Activated naive CD8-positive, alpha-beta T cell (primary cell): ENCODE measurements around the gene NFE2.

Experiments used
- H3K27ac Mint-ChIP-seq: one replicate; pipeline ENCODE4 v1.8.0; 2021; ENCODE audit warnings: mixed read lengths
- H3K27me3 Mint-ChIP-seq: one replicate; pipeline ENCODE4 v1.8.0; 2021; ENCODE audit warnings: mixed read lengths
- H3K36me3 Mint-ChIP-seq: one replicate; pipeline ENCODE4 v1.8.0; 2021; ENCODE audit warnings: mixed read lengths
- H3K4me1 Mint-ChIP-seq: one replicate; pipeline ENCODE4 v1.8.0; 2021; ENCODE audit warnings: low read depth, mixed read lengths
- H3K4me3 Mint-ChIP-seq: one replicate; pipeline ENCODE4 v1.8.0; 2021; ENCODE audit warnings: mild to moderate bottlenecking, mixed read lengths
- H3K9me3 Mint-ChIP-seq: one replicate; pipeline ENCODE4 v1.8.0; 2021; ENCODE audit warnings: low read depth, mixed read lengths

Gene NFE2

GRCh38 chr12:54279632-54280467 is 21.0 kb downstream of the NFE2 start, which contains the start of gene CBX5:
Gene CBX5 (minus strand): TSS chr12:54280122. CDS start chr12:54257650, 22,472 bp downstream.
- Mint-ChIP-seq H3K27me3 (no peaks in the 10 kb centered on the region), H3K4me1 (peaks cover 52% of the 10 kb centered on the region), H3K9me3 (no peaks in the 10 kb centered on the region), H3K36me3 (peaks cover 38% of the 10 kb centered on the region), H3K27ac (no peak within 1 kb of the TSS), H3K4me3 (no peak within 1 kb of the TSS)

GRCh38 chr12:54279227-54279631 is 21.6 kb downstream of the NFE2 start:
- Mint-ChIP-seq H3K36me3 (peaks cover 33% of the 10 kb centered on the region), H3K4me3 (no peak overlapping the region), H3K27me3 (no peaks in the 10 kb centered on the region), H3K9me3 (no peaks in the 10 kb centered on the region), H3K4me1 (peaks cover 49% of the 10 kb centered on the region), H3K27ac (no peak overlapping the region)

GRCh38 chr12:54277823-54278276 is 23.0 kb downstream of the NFE2 start:
- Mint-ChIP-seq H3K4me3 (no peak overlapping the region), H3K27ac (no peak overlapping the region), H3K36me3 (peaks cover 22% of the 10 kb centered on the region), H3K4me1 (peaks cover 41% of the 10 kb centered on the region), H3K9me3 (no peaks in the 10 kb centered on the region), H3K27me3 (no peaks in the 10 kb centered on the region)

GRCh38 chr12:54276368-54276767 is 24.4 kb downstream of the NFE2 start:
- peak overlapping the region; percentile 67 for H3K4me3 Mint-ChIP-seq
- no peaks in the 10 kb centered on the region for H3K9me3 Mint-ChIP-seq
- H3K36me3 Mint-ChIP-seq, result peaks cover 7% of the 10 kb centered on the region
- peaks cover 44% of the 10 kb centered on the region for H3K4me1 Mint-ChIP-seq
- H3K27me3 Mint-ChIP-seq, result no peaks in the 10 kb centered on the region
- H3K27ac Mint-ChIP-seq, result peak overlapping the region; percentile 82

GRCh38 chr12:54273981-54274380 is 26.8 kb downstream of the NFE2 start:
- no peaks in the 10 kb centered on the region for H3K27me3 Mint-ChIP-seq
- H3K9me3 Mint-ChIP-seq, result no peaks in the 10 kb centered on the region
- peaks cover 5% of the 10 kb centered on the region for H3K36me3 Mint-ChIP-seq
- H3K4me3 Mint-ChIP-seq, result no peak overlapping the region
- peak overlapping the region; percentile 38 for H3K27ac Mint-ChIP-seq
- peaks cover 51% of the 10 kb centered on the region for H3K4me1 Mint-ChIP-seq

GRCh38 chr12:54272214-54272613 is 28.6 kb downstream of the NFE2 start:
- H3K36me3 Mint-ChIP-seq, result peaks cover 5% of the 10 kb centered on the region
- no peak overlapping the region for H3K4me3 Mint-ChIP-seq
- no peaks in the 10 kb centered on the region for H3K9me3 Mint-ChIP-seq
- peaks cover 44% of the 10 kb centered on the region for H3K4me1 Mint-ChIP-seq
- H3K27me3 Mint-ChIP-seq, result no peaks in the 10 kb centered on the region
- peak overlapping the region; percentile 38 for H3K27ac Mint-ChIP-seq

GRCh38 chr12:54270345-54270744 is 30.5 kb downstream of the NFE2 start:
- Mint-ChIP-seq H3K27me3 (no peaks in the 10 kb centered on the region), H3K9me3 (no peaks in the 10 kb centered on the region), H3K4me3 (no peak overlapping the region), H3K36me3 (peaks cover 2% of the 10 kb centered on the region), H3K4me1 (peaks cover 29% of the 10 kb centered on the region), H3K27ac (peak overlapping the region; percentile 46)

- H3K9me3 Mint-ChIP-seq, result no peaks in the 10 kb centered on the region
- no peak overlapping the region for H3K4me3 Mint-ChIP-seq
- no peak overlapping the region for H3K27ac Mint-ChIP-seq
- H3K27me3 Mint-ChIP-seq, result no peaks in the 10 kb centered on the region
- peaks cover 14% of the 10 kb centered on the region for H3K4me1 Mint-ChIP-seq
- H3K36me3 Mint-ChIP-seq, result no peaks in the 10 kb centered on the region
These were observed 34.0 kb downstream of the NFE2 start for GRCh38 chr12:54266852-54267251.

GRCh38 chr12:54265364-54265812 is 35.4 kb downstream of the NFE2 start:
- Mint-ChIP-seq H3K27ac (peak overlapping the region; percentile 16), H3K36me3 (no peaks in the 10 kb centered on the region), H3K4me1 (peaks cover 13% of the 10 kb centered on the region), H3K4me3 (no peak overlapping the region), H3K9me3 (no peaks in the 10 kb centered on the region), H3K27me3 (no peaks in the 10 kb centered on the region)

GRCh38 chr12:54262403-54262925 is 38.4 kb downstream of the NFE2 start:
- Mint-ChIP-seq H3K27me3 (no peaks in the 10 kb centered on the region), H3K4me3 (no peak overlapping the region), H3K36me3 (no peaks in the 10 kb centered on the region), H3K9me3 (no peaks in the 10 kb centered on the region), H3K27ac (no peak overlapping the region), H3K4me1 (peaks cover 31% of the 10 kb centered on the region)

- H3K9me3 Mint-ChIP-seq, result no peaks in the 10 kb centered on the region
- peaks cover 31% of the 10 kb centered on the region for H3K4me1 Mint-ChIP-seq
- no peak overlapping the region for H3K4me3 Mint-ChIP-seq
- peak overlapping the region; percentile 24 for H3K27ac Mint-ChIP-seq
- no peaks in the 10 kb centered on the region for H3K27me3 Mint-ChIP-seq
- H3K36me3 Mint-ChIP-seq, result no peaks in the 10 kb centered on the region
These were observed 38.9 kb downstream of the NFE2 start for GRCh38 chr12:54261815-54262402.

- Mint-ChIP-seq H3K27me3 (no peaks in the 10 kb centered on the region), H3K4me1 (peaks cover 32% of the 10 kb centered on the region), H3K36me3 (peaks cover 3% of the 10 kb centered on the region), H3K9me3 (no peaks in the 10 kb centered on the region), H3K4me3 (peak overlapping the region; percentile 80), H3K27ac (peak overlapping the region; percentile 62)
These were observed 41.4 kb downstream of the NFE2 start for GRCh38 chr12:54259194-54260011.

- Mint-ChIP-seq H3K9me3 (no peaks in the 10 kb centered on the region), H3K27me3 (no peaks in the 10 kb centered on the region), H3K4me3 (peak overlapping the region; percentile 42), H3K27ac (no peak overlapping the region), H3K4me1 (peaks cover 32% of the 10 kb centered on the region), H3K36me3 (peaks cover 3% of the 10 kb centered on the region)
These were observed 42.6 kb downstream of the NFE2 start for GRCh38 chr12:54258201-54258681.

GRCh38 chr12:54257332-54257731 is 43.5 kb downstream of the NFE2 start:
- Mint-ChIP-seq H3K9me3 (no peaks in the 10 kb centered on the region), H3K4me1 (peaks cover 31% of the 10 kb centered on the region), H3K4me3 (no peak overlapping the region), H3K36me3 (peaks cover 3% of the 10 kb centered on the region), H3K27ac (no peak overlapping the region), H3K27me3 (no peaks in the 10 kb centered on the region)
